ENCODE data around the gene UQCC2. TPM values are rescaled to one million over a fixed set of nuclear protein-coding genes. Genes with fewer than 3 reads are reported as not detected.

The UQCC2 gene
- total and polyA plus RNA-seq, 2 of the 4 experiments (the other 2 are of a cell fraction): 13.8 to 34.5 TPM

DNA sequence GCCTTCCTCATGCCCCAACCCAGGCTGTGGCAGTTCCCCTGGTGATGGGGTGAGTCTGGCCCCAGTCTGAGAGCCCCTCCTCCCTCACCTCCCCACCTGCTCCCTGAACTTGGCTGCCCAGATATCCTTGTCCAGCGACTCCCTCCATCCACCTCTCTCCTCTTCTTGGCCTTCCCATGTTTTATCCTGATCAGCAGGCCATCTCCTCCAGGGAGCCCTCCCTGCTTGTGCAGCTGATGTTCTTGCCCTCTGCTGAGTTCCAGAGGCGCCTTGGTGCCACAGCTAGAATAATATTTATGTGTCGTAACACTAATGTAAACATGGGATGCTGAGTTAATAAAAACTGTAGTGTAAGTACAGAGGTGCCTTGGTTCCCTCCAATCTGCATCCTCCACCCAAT is 45.6 kb upstream of the UQCC2 start:
- dilution Hi-C loops (cut with HindIII; ENCODE audit: low sequenced_read_pairs, unreplicated experiment): no loop called here
- DNase-seq: no peak
- TF ChIP-seq, protein P1, sequence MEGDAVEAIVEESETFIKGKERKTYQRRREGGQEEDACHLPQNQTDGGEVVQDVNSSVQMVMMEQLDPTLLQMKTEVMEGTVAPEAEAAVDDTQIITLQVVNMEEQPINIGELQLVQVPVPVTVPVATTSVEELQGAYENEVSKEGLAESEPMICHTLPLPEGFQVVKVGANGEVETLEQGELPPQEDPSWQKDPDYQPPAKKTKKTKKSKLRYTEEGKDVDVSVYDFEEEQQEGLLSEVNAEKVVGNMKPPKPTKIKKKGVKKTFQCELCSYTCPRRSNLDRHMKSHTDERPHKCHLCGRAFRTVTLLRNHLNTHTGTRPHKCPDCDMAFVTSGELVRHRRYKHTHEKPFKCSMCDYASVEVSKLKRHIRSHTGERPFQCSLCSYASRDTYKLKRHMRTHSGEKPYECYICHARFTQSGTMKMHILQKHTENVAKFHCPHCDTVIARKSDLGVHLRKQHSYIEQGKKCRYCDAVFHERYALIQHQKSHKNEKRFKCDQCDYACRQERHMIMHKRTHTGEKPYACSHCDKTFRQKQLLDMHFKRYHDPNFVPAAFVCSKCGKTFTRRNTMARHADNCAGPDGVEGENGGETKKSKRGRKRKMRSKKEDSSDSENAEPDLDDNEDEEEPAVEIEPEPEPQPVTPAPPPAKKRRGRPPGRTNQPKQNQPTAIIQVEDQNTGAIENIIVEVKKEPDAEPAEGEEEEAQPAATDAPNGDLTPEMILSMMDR (conservative IDR thresholded peaks at IDR 0.05; ENCODE audit: low read depth, low read length): no peak
- TF ChIP-seq CEBPB (IDR thresholded peaks at IDR 0.05; ENCODE audit: low read depth, low read length): no peak
- TF ChIP-seq SMC3 (IDR thresholded peaks at IDR 0.05; ENCODE audit: low read depth, low read length): no peak
- no peak for TF ChIP-seq FOS (IDR thresholded peaks at IDR 0.05; ENCODE audit: low read depth, low read length)

More for the DNA sequence above, 45.6 kb upstream of the UQCC2 start:
- H3K9ac ChIP-seq (ENCODE audit: low read depth, low read length): no peak overlapping the region
- H3K56ac ChIP-seq (ENCODE audit: extremely low read depth, insufficient read depth, low read length): no peak overlapping the region
- H2AK9ac ChIP-seq (replicated peaks; ENCODE audit: low read depth, low read length, poor library complexity): peak overlapping the region; percentile 60
- H4K91ac ChIP-seq (ENCODE audit: insufficient read depth, low read depth, low read length): no peak overlapping the region
- no peaks in the 10 kb centered on the region for H3K79me1 ChIP-seq (ENCODE audit: low read depth in 1 of 2, low read length in 2 of 2)
- 0 out of 2 replicates have a peak overlapping the region, but pooled peaks have one; percentile 30 for H2AK5ac ChIP-seq (ENCODE audit: low read depth, low read length)
- H3K4me2 ChIP-seq (ENCODE audit: low read depth, low read length): no peak overlapping the region
- H2AFZ ChIP-seq (replicated peaks; ENCODE audit: low read length, poor library complexity): no peak overlapping the region
- no peak overlapping the region for H3K14ac ChIP-seq (replicated peaks; ENCODE audit: low read depth, low read length)
- H4K20me1 ChIP-seq (ENCODE audit: insufficient read depth, low read length): peaks cover 5% of the 10 kb centered on the region
- intact Hi-C loops (cut with micrococcal nuclease): no loop called here
- no peak overlapping the region for H4K8ac ChIP-seq (ENCODE audit: low read depth in 2 of 2, low read length in 2 of 2)
- H2BK15ac ChIP-seq (ENCODE audit: low read depth, low read length): no peak overlapping the region
- H3K27ac ChIP-seq (ENCODE audit: insufficient read depth, low read length): no peak overlapping the region
- no peaks in the 10 kb centered on the region for H3K9me3 ChIP-seq (ENCODE audit: control insufficient read depth, insufficient read depth, low read length)
- ChIA-PET POLR2A (ENCODE audit: unreplicated experiment) (no interaction called here), CTCF (interaction anchor here (1.4 kb wide), 1 partner anchor 271 kb away, joined by 3 read pairs; no protein-coding TSS in a partner anchor)
- in situ Hi-C loops (cut with MboI; ENCODE audit: low sequenced_read_pairs): no loop called here
- H3K18ac ChIP-seq (ENCODE audit: low read depth, low read length): no peak overlapping the region
- H2BK120ac ChIP-seq (ENCODE audit: low read depth, low read length): no peak overlapping the region
- no peak overlapping the region for H2BK5ac ChIP-seq (ENCODE audit: low read depth, low read length, poor library complexity, severe bottlenecking)
- H3K4me1 ChIP-seq (ENCODE audit: control insufficient read depth, insufficient read depth, low read length): peaks cover 16% of the 10 kb centered on the region; the same call in 1 of the 2 replicates
- no peak overlapping the region for H4K5ac ChIP-seq (ENCODE audit: low read depth, low read length)
- H3K36me3 ChIP-seq (ENCODE audit: control insufficient read depth, insufficient read depth, low read length): no peaks in the 10 kb centered on the region
- peak; percentile 10; the same call in 1 of the 2 replicates for ATAC-seq (ENCODE audit: low read depth)
- no peaks in the 10 kb centered on the region for H3K9me1 ChIP-seq (ENCODE audit: insufficient read depth, low read length)
- no peak overlapping the region for H3K23ac ChIP-seq (ENCODE audit: low read depth, low read length)
- no peaks in the 10 kb centered on the region for H3K27me3 ChIP-seq (ENCODE audit: control insufficient read depth, insufficient read depth, low read length)
- no CpG with 5 or more reads among the region's 3 CpGs for WGBS, 2 experiments (ENCODE audit: extremely low coverage in 2 of 2, insufficient read length in 1 of 2)
- H2BK20ac ChIP-seq (ENCODE audit: low read depth, low read length): no peak overlapping the region
- no peak overlapping the region for H3K4me3 ChIP-seq (ENCODE audit: insufficient read depth, low read depth, low read length)
- no peak overlapping the region; the same call in 1 of the 2 replicates for H3K4ac ChIP-seq (ENCODE audit: low read depth, low read length)
- no TSS peak for BruUV-seq (replicated peaks)

Data from IMR-90 (cell line).